HG03066 (cell line): ENCODE data around the gene TEX264.
"Not testable (repeated sequence)": the region's sequence is repeated elsewhere in the genome, so short reads cannot be mapped to it uniquely, and the experiment has no call there.

Experiments used
- ATAC-seq: cut with Tn5 transposase; IDR thresholded peaks from one replicate; pipeline ENCODE4 v1.9.1; 2021; ENCODE audit warnings: low read depth; ENCODE audit not compliant: unreplicated experiment

TEX264 gene

GRCh38 chr3:51670823-51671733 is at the start of gene TEX264:
Gene TEX264, plus strand, starts transcription at chr3:51671252. Its CDS starts 3,053 bp downstream, at chr3:51674305.
- ATAC-seq, result peak; percentile 70

DNA sequence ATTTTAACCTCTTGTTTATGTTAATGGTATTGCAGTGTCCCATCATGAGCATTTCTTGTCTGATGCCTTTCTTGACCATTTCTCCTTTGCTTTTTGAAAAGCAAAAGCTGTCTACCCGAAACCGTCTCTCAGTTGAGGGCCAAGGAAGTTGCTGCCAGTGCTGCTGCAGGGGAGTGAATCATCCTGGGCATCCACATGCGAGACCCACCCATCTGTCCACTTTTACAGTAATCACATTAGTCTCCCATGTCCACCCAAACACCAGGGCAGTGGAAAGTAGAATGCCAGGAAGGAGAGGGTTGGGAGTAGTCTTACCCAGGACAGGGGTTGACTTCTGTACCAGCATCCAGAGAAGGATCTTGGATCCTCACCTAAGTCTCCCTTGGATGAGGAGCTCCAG is 48.6 kb upstream of the TEX264 start:
- no peak for ATAC-seq

- no peak for ATAC-seq
Measured at GRCh38 chr3:51622868-51623267, 48.2 kb upstream of the TEX264 start.

- no peak for ATAC-seq
Measured at GRCh38 chr3:51630513-51630912, 40.5 kb upstream of the TEX264 start.

GRCh38 chr3:51637144-51637940 is 33.7 kb upstream of the TEX264 start:
- no peak for ATAC-seq

- peak; percentile 79 for ATAC-seq
Measured at GRCh38 chr3:51637941-51638471, 33.0 kb upstream of the TEX264 start.

GRCh38 chr3:51642462-51642861 is 28.6 kb upstream of the TEX264 start:
- no peak for ATAC-seq

DNA sequence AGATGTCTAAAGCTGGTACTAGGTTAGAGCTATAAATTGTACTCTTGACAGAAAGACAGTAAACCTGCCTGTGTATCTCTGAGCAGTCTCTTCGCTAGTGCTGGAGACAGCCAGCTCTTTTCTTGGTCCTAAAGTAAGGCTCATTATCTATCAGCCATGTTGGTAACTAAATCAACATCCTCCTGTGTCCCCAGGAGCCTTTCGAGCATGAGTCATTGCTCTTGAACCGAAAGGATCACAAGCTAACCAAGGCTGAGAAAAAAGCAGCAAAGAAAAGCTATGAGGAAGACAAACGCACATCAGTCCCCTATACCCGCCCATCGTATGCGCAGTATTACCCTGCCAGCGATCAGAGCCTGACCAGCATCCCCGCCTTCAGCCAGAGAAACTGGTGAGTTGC is 25.0 kb upstream of the TEX264 start:
- ATAC-seq, result no peak

DNA sequence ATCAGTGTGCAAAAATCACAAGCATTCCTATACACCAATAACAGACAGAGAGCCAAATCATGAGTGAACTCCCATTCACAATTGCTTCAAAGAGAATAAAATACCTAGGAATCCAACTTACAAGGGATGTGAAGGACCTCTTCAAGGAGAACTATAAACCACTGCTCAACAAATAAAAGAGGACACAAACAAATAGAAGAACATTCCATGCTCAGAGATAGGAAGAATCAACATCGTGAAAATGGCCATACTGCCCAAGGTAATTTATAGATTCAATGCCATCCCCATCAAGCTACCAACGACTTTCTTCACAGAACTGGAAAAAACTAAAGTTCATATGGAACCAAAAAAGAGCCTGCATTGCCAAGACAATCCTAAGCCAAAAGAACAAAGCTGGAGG is 18.9 kb upstream of the TEX264 start:
- not testable (repeated sequence) for ATAC-seq

GRCh38 chr3:51653409-51653808 is 17.6 kb upstream of the TEX264 start:
- not testable (repeated sequence) for ATAC-seq

DNA sequence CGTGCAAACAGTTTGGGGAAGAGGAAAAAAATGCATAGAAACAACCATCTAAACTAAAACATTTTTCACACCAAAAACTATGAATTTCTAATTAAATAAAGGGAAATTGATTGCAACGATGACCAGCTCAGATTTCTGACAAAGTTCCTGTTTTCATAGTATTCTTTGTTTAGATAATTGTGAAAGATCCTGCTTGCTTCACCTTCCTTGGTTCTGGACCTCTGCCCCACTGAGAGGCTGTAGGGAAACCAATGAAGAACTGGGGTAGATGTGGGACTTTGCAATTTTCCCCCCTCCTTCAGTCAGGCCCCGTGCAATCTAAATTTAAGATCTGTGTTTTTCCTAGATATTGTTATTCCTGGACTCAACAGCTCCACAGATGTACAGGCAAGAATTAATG is 13.8 kb upstream of the TEX264 start:
- ATAC-seq, result no peak

DNA sequence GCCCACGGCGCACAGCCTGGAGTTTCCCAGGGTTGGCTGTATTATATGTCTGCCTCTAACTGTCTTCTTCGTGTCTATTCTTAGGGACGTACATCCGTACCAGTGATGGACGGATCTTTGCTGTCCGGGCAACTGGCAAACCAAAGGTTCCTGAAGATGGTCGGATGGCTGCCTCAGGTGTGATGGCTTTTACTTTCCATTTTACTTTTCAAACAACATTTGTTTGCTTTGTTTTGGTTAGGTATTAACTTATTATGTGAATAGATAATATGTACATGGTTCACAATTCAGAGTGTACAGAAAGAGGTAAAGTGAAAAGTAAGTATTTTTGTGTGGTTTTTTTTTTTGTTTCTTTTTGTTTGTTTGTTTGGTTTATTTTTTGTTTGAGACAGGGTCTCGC is 11.1 kb upstream of the TEX264 start:
- ATAC-seq, result no peak

- ATAC-seq, result no peak
Measured at GRCh38 chr3:51662456-51662855, 8.6 kb upstream of the TEX264 start.

DNA sequence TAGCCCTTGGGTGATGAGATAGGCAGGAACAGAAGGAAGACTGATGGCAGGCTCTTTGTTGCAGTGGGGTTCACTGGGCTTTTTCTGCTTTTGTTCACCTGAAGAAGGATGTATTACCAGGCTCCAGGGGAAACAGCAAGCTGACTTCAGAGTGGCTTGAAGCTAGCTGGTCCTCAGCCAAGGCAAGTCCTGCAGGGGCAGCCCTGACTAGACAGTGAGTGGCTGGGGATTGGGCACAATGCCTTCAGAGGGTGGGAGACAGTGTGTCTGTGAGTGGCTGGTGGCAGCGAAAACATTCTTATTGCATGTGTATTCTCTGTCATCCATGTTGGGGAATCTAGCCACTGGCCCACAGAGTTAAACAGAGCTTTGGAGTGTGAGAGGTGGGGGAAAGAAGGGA is 2.3 kb upstream of the TEX264 start:
- no peak for ATAC-seq

DNA sequence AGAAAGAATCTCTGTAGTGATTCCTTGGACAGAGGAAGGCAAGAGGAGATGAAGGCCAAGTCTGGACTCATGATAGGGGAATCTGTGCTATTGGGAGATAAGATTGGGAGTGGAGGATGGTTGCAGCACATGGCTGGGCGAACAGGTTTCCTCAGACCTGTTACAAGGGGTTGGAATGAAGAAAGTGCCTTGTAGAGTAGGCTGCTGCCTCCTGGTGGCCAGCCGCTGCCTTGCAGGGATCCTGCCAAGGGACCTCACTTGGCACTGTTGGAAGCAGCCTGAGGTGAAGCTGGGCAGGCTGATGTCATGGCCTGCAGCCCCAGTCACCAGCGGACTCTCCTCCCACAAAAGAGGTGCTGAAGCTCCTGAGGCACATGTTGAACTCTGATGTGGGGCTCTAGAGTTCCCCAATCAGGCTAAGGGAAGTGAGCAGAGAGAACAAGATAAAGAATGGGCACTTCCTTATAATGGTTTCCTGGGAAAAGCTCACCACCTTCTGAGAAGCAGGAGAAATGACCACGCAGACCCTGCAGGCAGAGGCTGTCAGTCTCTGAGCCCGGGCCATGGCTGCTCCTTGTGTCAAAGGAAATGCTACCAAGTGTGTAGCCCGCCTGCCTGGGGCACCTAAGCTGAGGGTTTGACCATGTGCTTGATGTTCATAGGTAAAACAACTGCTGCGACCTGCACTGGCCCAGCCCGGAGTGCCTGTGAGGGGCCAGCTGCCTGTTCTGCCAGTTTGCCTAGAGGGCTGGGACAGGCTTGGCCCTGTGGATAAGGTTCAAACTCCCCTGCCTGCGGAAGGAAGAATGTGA is 1.6 kb upstream of the TEX264 start:
- ATAC-seq, result no peak

DNA sequence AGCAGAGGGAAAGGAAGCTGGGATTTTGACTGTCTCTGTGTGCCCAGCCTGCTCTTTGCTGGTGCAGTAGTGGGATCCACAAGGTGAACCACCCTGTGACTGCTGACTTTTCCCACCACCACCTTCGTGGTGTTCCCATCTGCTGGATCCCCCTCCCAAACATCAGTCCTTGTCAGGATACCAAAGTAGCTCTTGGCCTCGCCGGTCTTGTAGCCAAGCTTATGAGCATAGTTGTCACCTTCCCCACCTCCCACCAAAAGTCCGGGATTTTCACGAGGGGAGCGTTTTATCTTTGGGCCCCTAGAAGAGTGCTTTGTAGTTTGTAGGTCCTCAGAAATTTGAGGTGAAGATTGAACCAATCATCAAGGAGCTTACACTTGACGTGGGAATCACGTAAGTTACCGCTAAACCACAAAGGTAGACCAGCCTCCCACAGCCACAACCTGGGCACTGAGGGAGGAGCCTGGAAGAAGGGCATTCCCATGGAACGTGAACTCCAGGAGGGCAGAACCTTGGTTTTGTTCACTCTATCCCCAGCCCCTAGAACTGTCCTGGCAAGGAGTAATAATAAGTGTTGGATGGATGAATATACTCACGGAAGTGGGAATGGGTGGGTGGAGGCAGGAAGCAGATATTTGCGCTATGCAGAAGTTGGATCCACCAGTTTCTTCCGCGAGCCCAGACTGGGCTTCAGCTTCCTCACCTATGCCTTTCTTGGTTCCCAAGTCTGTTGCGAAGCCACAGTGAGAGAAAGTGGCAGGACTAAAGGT is 814 bp upstream of the TEX264 start:
- no peak for ATAC-seq

DNA sequence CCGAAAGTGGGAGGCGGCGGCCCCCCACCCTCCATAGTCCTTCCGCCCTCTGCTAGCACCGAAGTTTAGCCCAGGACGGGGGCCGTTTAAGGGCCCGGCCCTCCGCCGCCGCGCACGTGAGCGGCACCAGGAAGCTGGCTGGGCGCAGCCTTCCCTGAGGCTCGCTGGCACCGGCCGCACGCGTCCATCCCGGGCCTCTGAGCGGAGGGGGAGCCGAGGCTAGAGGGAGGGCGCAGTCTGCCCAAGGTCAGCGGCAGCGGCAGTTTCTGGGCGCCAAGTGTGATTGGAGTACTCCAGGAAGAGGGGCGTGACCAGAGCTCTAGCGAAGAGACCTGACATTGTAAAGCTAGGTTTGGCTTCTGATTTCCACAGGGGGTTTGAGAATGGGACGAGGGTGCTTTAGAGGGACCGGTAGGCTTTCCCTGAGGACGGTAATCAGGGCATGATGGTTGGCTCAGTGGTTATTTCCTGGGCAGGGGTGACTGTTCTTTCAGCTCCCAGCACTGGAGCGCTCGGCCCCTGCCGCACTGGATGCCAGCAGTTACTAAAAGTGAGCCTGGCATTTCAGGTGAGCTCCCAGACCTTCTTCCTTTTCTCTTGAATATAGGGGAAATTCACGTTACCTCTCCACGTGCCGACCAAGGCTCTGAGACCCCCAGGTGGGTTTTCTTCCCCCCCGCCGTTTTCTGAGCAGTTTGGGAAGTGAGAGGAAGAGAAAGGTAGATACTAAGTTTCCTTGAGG is 853 bp downstream of the TEX264 start:
- peak; percentile 50 for ATAC-seq

DNA sequence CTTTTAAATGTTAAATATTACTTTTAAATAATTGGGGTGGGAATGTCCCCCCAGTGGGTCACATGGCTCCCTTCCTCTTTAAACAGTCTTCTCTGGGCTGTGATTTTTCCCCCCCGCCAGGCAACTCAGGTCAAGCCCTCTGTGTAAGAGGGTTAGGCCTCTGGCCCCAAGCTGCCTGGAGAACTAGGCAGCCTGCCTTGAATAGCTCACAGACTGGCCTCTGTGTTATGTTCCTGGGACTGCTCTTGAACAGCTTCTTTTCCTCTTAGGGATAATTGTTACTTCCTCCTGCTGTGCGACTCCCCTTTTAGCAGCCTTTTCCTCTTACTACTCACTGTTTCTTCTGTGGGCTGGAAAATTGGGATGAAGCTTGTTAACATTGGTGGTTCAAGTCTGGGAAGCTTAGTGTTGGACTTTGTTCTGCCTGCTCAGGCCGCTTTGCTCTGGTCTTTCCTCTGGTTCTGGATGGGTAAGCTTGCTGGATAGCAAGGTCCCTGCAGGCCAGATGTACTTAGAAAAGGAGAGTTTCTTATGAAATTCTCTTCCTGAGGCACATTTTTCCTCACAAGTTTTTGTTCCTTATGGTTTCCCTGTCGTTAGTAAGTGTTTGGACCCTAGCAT is 2.2 kb downstream of the TEX264 start:
- no peak for ATAC-seq
